ENCODE data around the gene ZNF326. TPM values are rescaled to one million over a fixed set of nuclear protein-coding genes. Genes with fewer than 3 reads are reported as not detected.

ZNF326 gene
- total RNA-seq, 1 experiment from 2014 or later = 39.0 TPM

DNA sequence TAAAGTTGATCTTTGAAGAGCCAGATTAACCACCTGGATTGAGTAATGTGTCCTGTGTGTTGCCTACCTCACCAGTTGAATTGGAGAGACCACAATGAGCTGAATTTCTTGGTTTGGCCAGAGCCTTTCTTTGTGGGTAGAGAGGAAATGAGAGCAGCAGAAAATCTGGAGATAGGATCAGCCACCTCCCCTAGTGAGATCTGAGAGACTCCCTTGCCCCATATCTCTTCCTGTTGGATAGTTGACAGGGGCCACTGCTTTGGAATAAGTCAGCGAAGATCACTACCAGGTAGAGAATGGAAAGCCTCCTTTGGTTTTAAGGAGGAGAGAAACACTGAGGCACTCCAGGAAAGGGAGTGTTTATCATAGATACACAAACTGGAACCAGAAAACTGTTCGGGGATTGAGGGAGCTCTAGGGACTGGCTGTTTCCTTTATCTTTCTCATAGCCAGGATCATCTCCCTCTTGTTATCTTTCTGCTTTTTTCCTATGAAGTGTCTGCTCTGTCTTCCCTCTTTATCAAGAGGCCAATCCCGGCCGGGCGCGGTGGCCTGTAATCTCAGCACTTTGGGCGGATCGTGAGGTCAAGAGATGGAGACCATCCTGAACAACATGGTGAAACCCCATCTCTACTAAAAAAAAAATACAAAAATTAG, 21.3 kb upstream of the ZNF326 start:
- Histone ChIP-seq H3K4ac (ENCODE audit: low read depth, low read length) (no peak overlapping the region), H3K4me1 (ENCODE audit: insufficient read depth, low read length) (peaks cover 2% of the 10 kb centered on the region; the same call in 1 of the 2 replicates), H2AFZ (ENCODE audit: low read length) (no peak overlapping the region), H3K18ac (ENCODE audit: insufficient read length, low read depth, low read length) (no peak overlapping the region), H3K9ac (ENCODE audit: extremely low read depth, insufficient read length, low read length) (no peak overlapping the region), H2AK5ac (ENCODE audit: insufficient read length, low read length) (no peak overlapping the region), H3K79me2 (ENCODE audit: insufficient read depth, low read length) (no peaks in the 10 kb centered on the region), H3K56ac (ENCODE audit: insufficient read length, low read depth, low read length) (no peak overlapping the region), H2BK20ac (ENCODE audit: low read depth, low read length, poor library complexity, severe bottlenecking) (no peak overlapping the region), H3K27ac (ENCODE audit: insufficient read length, low read depth, low read length) (no peak overlapping the region), H2BK5ac (ENCODE audit: insufficient read length, low read length) (no peak overlapping the region), H3T11ph (ENCODE audit: low read length) (no peak overlapping the region), H2BK12ac (ENCODE audit: insufficient read length, low read depth, low read length) (no peak overlapping the region), H3K4me2 (ENCODE audit: insufficient read depth, insufficient read length, low read length) (no peak overlapping the region), H4K91ac (ENCODE audit: insufficient read length, low read depth, low read length) (no peak overlapping the region), H3K9me3 (ENCODE audit: control insufficient read depth, low read depth, low read length) (no peaks in the 10 kb centered on the region), H3K23me2 (ENCODE audit: insufficient read length, low read depth, low read length, poor library complexity, severe bottlenecking) (no peaks in the 10 kb centered on the region), H4K20me1 (ENCODE audit: control insufficient read depth, insufficient read depth, insufficient read length) (no peaks in the 10 kb centered on the region), H3K14ac (ENCODE audit: insufficient read depth, low read length) (no peak overlapping the region), H2BK120ac (ENCODE audit: low read depth, low read length, poor library complexity, severe bottlenecking) (no peak overlapping the region), H4K5ac (ENCODE audit: insufficient read length, low read depth, low read length) (no peak overlapping the region), H3K79me1 (ENCODE audit: insufficient read depth, low read depth, low read length, poor library complexity, severe bottlenecking) (no peaks in the 10 kb centered on the region), H3K23ac (ENCODE audit: insufficient read length, low read depth, low read length) (no peak overlapping the region), H4K8ac (replicated peaks; ENCODE audit: insufficient read length, low read depth, low read length) (no peak overlapping the region), H2BK15ac (ENCODE audit: low read depth, low read length) (no peak overlapping the region), H3K27me3 (ENCODE audit: insufficient read depth, low read length) (no peaks in the 10 kb centered on the region)
- H3K4me3 Mint-ChIP-seq = no peak overlapping the region
- WGBS (ENCODE audit: extremely low coverage, insufficient read length, low lambda C conversion rate) = no CpG with 5 or more reads among the region's 8 CpGs
- H3K36me3 Mint-ChIP-seq (ENCODE audit: insufficient read depth in 1 of 3, low read depth in 3 of 3) = no peaks in the 10 kb centered on the region
- TF ChIP-seq CTCF (conservative IDR thresholded peaks at IDR 0.05) = no peak
- H3K27ac Mint-ChIP-seq = peak overlapping the region in 1 of 3 experiments; percentile 41; a peak in 1 of 7 replicates
- no peak for DNase-seq
- no peaks in the 10 kb centered on the region; a peak in 1 of 5 replicates for H3K9me3 Mint-ChIP-seq
- no peaks in the 10 kb centered on the region for H3K27me3 Mint-ChIP-seq (ENCODE audit: low read depth)
- H3K4me1 Mint-ChIP-seq = peaks cover 6% of the 10 kb centered on the region in 2 experiments; a peak in 3 of 4 replicates

Data from H9 (cell line).